ENCODE data around the gene GOLGA8M. TPM values are rescaled to one million over a fixed set of nuclear protein-coding genes. Genes with fewer than 3 reads are reported as not detected.

Gene GOLGA8M
- total RNA-seq, result 0.35 TPM in 1 of 2 replicates, not detected in the other

DNA sequence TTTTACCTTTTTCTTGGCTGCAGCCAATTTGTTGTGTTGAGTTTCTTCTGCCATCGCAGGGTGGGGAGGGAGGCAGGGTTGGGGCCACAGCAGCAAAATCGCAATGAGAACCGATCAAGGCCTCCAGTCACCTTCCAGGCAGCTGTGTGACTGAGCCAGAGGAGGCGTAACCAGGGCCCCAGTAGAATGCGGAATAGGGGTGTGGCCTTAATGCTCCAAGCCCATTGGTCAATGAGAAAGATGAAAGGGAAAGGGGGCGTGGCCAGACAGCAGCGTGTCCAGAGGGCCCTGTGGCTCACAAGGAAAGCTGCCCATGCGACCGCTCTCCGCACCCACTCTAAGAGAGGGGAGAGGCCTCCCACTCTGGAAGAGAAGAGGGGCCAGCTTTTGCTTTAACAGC, at the start of gene GOLGA8M:
Gene GOLGA8M (minus strand): TSS at position 152 of the 400 bp plus-strand sequence. CDS start 98 bp downstream, at position 54.

Other genes with a start within 250 kb of the GOLGA8M start
- gene GOLGA8G, start 179.4 kb downstream of the GOLGA8M start, total RNA-seq, result not detected in 2 replicates
- gene GOLGA6L25, start 158.9 kb downstream of the GOLGA8M start, total RNA-seq, result not detected in 2 replicates
- gene GOLGA6L7, start 136.2 kb upstream of the GOLGA8M start, total RNA-seq, result not detected in 2 replicates
- gene APBA2, start 173.6 kb upstream of the GOLGA8M start, total RNA-seq, result 4.8 and 7.2 TPM in 2 replicates